A549 (cell line): ENCODE data around the gene TLK1. TPM values are rescaled to one million over a fixed set of nuclear protein-coding genes. Genes with fewer than 3 reads are reported as not detected.

Experiments used
- ATAC-seq, 2 experiments: fragments of 200-7000 bp in 1 of 2; fragments of >200 bp in 1 of 2; cut with Nextera tagmentation in 1 of 2; cut with Tn5 transposase in 1 of 2; 3 replicates each; pipeline versions ENCODE4 v1.8.0 to v1.9.1; 2018 to 2020; ENCODE audit warnings: mild to moderate bottlenecking in 1 of 2, moderate library complexity in 1 of 2
- CTCF ChIA-PET: fragments of 300-600 bp; sonication (Branson Sonifier 250); formaldehyde crosslinking; extraction: SDS; loops from one replicate; lab custom pipeline; 2021; ENCODE audit warnings: antibody characterized with exemption, inconsistent platforms; lab: Yijun Ruan, JAX
- POLR2A ChIA-PET: fragments of 350-600 bp; formaldehyde crosslinking; extraction: SDS; loops from one replicate; lab custom pipeline; 2021; ENCODE audit warnings: antibody characterized with exemption, inconsistent platforms; lab: Yijun Ruan, JAX
- DNase-seq, 2 experiments: peaks; one replicate each; pipeline versions ENCODE4 v3.0.0 to v3.0.0-alpha.2; 2011 to 2016; ENCODE audit warnings: low read depth in 1 of 2, low spot score in 1 of 2
- FAIRE-seq: peaks from 2 replicates; lab custom pipeline; 2011; peaks lifted over from hg19 to GRCh38; lab: Jason Lieb, UNC
- H3K27ac ChIP-seq, 2 experiments: fragments of >200 bp; sonication (Bioruptor Twin); formaldehyde crosslinking; 3 replicates each; pipeline ENCODE4 v1.5.1; 2016 to 2017
- H3K4me1 ChIP-seq: fragments of >200 bp; sonication (Bioruptor Twin); formaldehyde crosslinking; 3 replicates; pipeline ENCODE4 v1.6.1; 2016
- H3K4me2 ChIP-seq: fragments of >200 bp; sonication (Bioruptor Twin); formaldehyde crosslinking; 3 replicates; pipeline ENCODE4 v1.6.1; 2016
- H3K4me3 ChIP-seq: fragments of >200 bp; sonication (Bioruptor Twin); formaldehyde crosslinking; 3 replicates; pipeline ENCODE4 v1.5.1; 2016
- H3K9me3 ChIP-seq: fragments of >200 bp; sonication (Bioruptor Twin); formaldehyde crosslinking; 3 replicates; pipeline ENCODE4 v1.6.1; 2016
- CEBPB ChIP-seq, 2 experiments: fragments of >200 bp in 1 of 2; sonication (Bioruptor Twin) in 1 of 2; formaldehyde crosslinking in 1 of 2; IDR thresholded peaks; 2 replicates each; pipeline ENCODE4 v1.6.1; 2012 to 2016
- CHD4 ChIP-seq: fragments of 200-600 bp; sonication (generic); IDR thresholded peaks from 2 replicates; pipeline ENCODE4 v1.6.1; 2016; ENCODE audit warnings: antibody characterized with exemption, mild to moderate bottlenecking, borderline replicate concordance
- EHF ChIP-seq: fragments of 250-450 bp; sonication (Bioruptor Pico); IDR thresholded peaks from 2 replicates; pipeline ENCODE4 v1.5.0; 2020; ENCODE audit warnings: mild to moderate bottlenecking
- FOXS1 ChIP-seq: fragments of 250-450 bp; sonication (Bioruptor Pico); IDR thresholded peaks from 2 replicates; pipeline ENCODE4 v1.5.0; 2020; ENCODE audit warnings: mild to moderate bottlenecking, moderate library complexity
- HDAC2 ChIP-seq: fragments of 200-600 bp; sonication (generic); IDR thresholded peaks from 2 replicates; pipeline ENCODE4 v1.6.1; 2016
- HEYL ChIP-seq: fragments of 250-450 bp; sonication (Bioruptor Pico); IDR thresholded peaks from 2 replicates; pipeline ENCODE4 v1.8.0; 2021; ENCODE audit warnings: mild to moderate bottlenecking, moderate library complexity
- JUN ChIP-seq, 2 experiments: fragments of >200 bp; sonication (Bioruptor Twin); formaldehyde crosslinking; IDR thresholded peaks; 2 replicates in 1 of 2; 3 replicates in 1 of 2; pipeline ENCODE4 v1.6.1; 2016 to 2017
- KDM1A ChIP-seq: fragments of 200-600 bp; sonication (generic); IDR thresholded peaks from 2 replicates; pipeline ENCODE4 v1.6.1; 2016; ENCODE audit warnings: low read depth, mild to moderate bottlenecking
- NFE2L2 ChIP-seq: fragments of 150-350 bp; conservative IDR thresholded peaks from 2 replicates; pipeline ENCODE4 v1.6.1; 2014; ENCODE audit warnings: low read length
- NPAS2 ChIP-seq: fragments of 250-450 bp; sonication (Bioruptor Pico); IDR thresholded peaks from 2 replicates; pipeline ENCODE4 v1.8.0; 2022; ENCODE audit warnings: mild to moderate bottlenecking, moderate library complexity, borderline replicate concordance
- PHF8 ChIP-seq: fragments of 200-600 bp; sonication (generic); IDR thresholded peaks from 2 replicates; pipeline ENCODE4 v1.6.1; 2016; ENCODE audit warnings: low read depth, mild to moderate bottlenecking, antibody characterized with exemption, moderate library complexity, borderline replicate concordance
- POLR2AphosphoS2 ChIP-seq: conservative IDR thresholded peaks from 2 replicates; pipeline ENCODE4 v1.6.1; 2012; ENCODE audit warnings: low read length, improper control_type of control experiment, inconsistent platforms
- RAD21 ChIP-seq, 2 experiments: fragments of >200 bp in 1 of 2; sonication (Bioruptor Twin) in 1 of 2; formaldehyde crosslinking in 1 of 2; IDR thresholded peaks in 1 of 2; conservative IDR thresholded peaks in 1 of 2; 2 replicates in 1 of 2; 3 replicates in 1 of 2; pipeline ENCODE4 v1.6.1; 2012 to 2018; ENCODE audit warnings: inconsistent platforms in 1 of 2
- RARB ChIP-seq: fragments of 250-450 bp; sonication (Bioruptor Pico); IDR thresholded peaks from 2 replicates; pipeline ENCODE4 v1.8.0; 2021; ENCODE audit warnings: mild to moderate bottlenecking, moderate library complexity
- RCOR1 ChIP-seq: fragments of 150-350 bp; IDR thresholded peaks from 2 replicates; pipeline ENCODE4 v1.6.1; 2014; ENCODE audit warnings: antibody characterized with exemption, low read length, low read depth
- RFX5 ChIP-seq: fragments of 450-650 bp; IDR thresholded peaks from 2 replicates; pipeline ENCODE4 v1.7.1; 2014; ENCODE audit warnings: antibody characterized with exemption, mild to moderate bottlenecking, moderate library complexity
- RNF2 ChIP-seq: fragments of 200-600 bp; sonication (generic); IDR thresholded peaks from 2 replicates; pipeline ENCODE4 v1.6.1; 2016; ENCODE audit warnings: low read depth, mild to moderate bottlenecking, antibody characterized with exemption, moderate library complexity, borderline replicate concordance
- SMC3 ChIP-seq: fragments of >200 bp; sonication (Bioruptor Twin); formaldehyde crosslinking; IDR thresholded peaks from 3 replicates; pipeline ENCODE4 v1.6.1; 2018; ENCODE audit warnings: inconsistent platforms
- SREBF2 ChIP-seq: fragments of 450-650 bp; IDR thresholded peaks from 2 replicates; pipeline ENCODE4 v1.6.1; 2014; ENCODE audit warnings: mild to moderate bottlenecking, moderate library complexity
- TFCP2L1 ChIP-seq: fragments of 250-450 bp; sonication (Bioruptor Pico); IDR thresholded peaks from 2 replicates; pipeline ENCODE4 v1.5.0; 2021; ENCODE audit warnings: mild to moderate bottlenecking
- ZNF302 ChIP-seq: fragments of 250-450 bp; sonication (Bioruptor Pico); IDR thresholded peaks from 2 replicates; pipeline ENCODE4 v1.9.0; 2021; ENCODE audit warnings: inconsistent platforms, mild to moderate bottlenecking, moderate library complexity
- ZSCAN20 ChIP-seq: fragments of 250-450 bp; sonication (Bioruptor Pico); IDR thresholded peaks from 2 replicates; pipeline ENCODE4 v1.8.0; 2022; ENCODE audit warnings: mild to moderate bottlenecking, moderate library complexity
- WGBS: methylation state at CpG from one replicate; pipeline ENCODE4 v1.1.6; 2017; ENCODE audit errors: missing lambda C conversion rate; 5-methylcytosine and 5-hydroxymethylcytosine counted together
- polyA plus RNA-seq, 4 experiments: library from polyadenylated mRNA; depleted of rRNA in 3 of 4; stranded (reverse); fragments of >200 nt; fragmentation: RNase III in 1 of 4; extraction: RNeasy Plus Mini Kit Qiagen cat#74134 plus additional on column Dnase treatment in 1 of 4; gene quantifications; 2 replicates in 3 of 4; 3 replicates in 1 of 4; pipeline ENCODE4 v1.2.3, GENCODE V29; 2011 to 2017

TLK1 gene
- polyA plus RNA-seq, 2 of the 4 experiments (the other 2 are of a cell fraction), result 16.9 to 28.9 TPM

- Histone ChIP-seq H3K4me3 (no peak overlapping the region), H3K4me1 (no peaks in the 10 kb centered on the region), H3K4me2 (no peak overlapping the region), H3K9me3 (no peaks in the 10 kb centered on the region), H3K27ac (no peak overlapping the region)
- DNase-seq (no peak), ATAC-seq (no peak), FAIRE-seq (no peak)
- POLR2A ChIA-PET, result no interaction called here
- CTCF ChIA-PET, result no interaction called here
- 63% methylated on average over 1 of the region's 1 CpG for WGBS
- no peak for TF ChIP-seq RNF2
- TF ChIP-seq TFCP2L1 (CRISPR knock-in tag), result no peak
- no peak for TF ChIP-seq JUN (IDR thresholded peaks at IDR 0.05)
- TF ChIP-seq, all 56 proteins: peak for 0
Measured at GRCh38 chr2:171167352-171167997, 6.8 kb upstream of the TLK1 start.

DNA sequence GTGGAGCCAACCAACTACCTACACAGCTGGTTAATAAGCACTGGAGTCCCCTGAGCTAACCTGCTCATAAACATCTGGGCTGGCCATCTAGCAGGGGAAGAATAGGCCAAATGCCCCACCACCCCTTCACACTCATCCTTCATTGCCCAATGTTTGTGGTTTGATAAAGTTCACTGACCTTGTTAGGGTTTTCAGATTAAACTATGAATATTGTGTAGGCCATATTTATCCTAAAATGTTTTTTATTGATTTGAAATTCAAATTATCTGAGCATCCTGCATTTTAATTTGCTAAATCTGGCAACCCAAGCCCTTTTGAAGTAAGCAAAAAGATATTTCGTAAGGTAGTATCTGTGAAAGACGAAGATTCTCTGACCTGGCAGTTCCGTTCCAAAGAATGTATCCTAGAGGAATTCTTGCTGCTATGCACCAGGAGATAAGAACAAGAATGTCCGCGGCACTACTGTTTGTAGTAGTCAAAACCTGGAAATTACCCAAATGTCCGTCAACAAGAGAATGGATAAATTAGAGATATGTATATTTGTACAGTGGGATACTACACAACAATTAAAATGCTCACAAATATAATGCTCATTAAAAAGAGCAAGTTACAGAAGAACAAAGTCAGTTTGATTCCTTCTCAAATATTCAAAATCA is 5.8 kb upstream of the TLK1 start:
- Histone ChIP-seq H3K4me2 (no peak overlapping the region), H3K27ac (no peak overlapping the region), H3K4me1 (0 out of 3 replicates have a peak, but pooled peaks cover 4% of the 10 kb centered on the region), H3K4me3 (no peak overlapping the region), H3K9me3 (no peaks in the 10 kb centered on the region)
- ATAC-seq (no peak), DNase-seq (no peak), FAIRE-seq (no peak)
- WGBS, result 91% methylated on average over 6 of the region's 6 CpGs
- no peak for TF ChIP-seq RAD21 (conservative IDR thresholded peaks at IDR 0.05 in 1 of 2, IDR thresholded peaks at IDR 0.05 in 1 of 2)
- TF ChIP-seq ZNF302, result no peak
- TF ChIP-seq RCOR1, result no peak
- no peak for TF ChIP-seq HDAC2
- no peak for TF ChIP-seq ZSCAN20 (CRISPR knock-in tag)
- POLR2A ChIA-PET, result no interaction called here
- CTCF ChIA-PET, result interaction anchor here (1.2 kb wide), 1 partner anchor 12 kb away, joined by 3 read pairs; no protein-coding TSS in a partner anchor

DNA sequence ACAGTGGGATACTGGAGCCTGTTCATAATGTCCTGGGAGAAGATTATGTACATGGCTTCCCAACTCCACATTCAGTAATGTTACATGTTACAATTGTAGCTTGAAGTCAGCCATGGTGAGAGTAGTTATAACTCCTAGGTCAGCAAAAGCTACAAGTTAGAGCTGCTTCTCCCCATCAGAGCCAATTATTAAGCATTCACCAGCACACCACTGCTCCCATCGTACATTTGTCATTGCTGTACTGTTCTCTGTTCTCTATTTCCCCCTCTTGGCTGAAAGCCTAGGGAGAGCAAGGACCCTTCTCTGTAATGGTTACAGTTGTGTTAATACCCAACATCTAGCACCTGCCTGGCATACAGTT is 5.3 kb upstream of the TLK1 start:
- DNase-seq (no peak), FAIRE-seq (no peak), ATAC-seq (no peak)
- H3K9me3 ChIP-seq, result no peaks in the 10 kb centered on the region
- TF ChIP-seq PHF8 (no peak), NPAS2 (no peak), POLR2AphosphoS2 (no peak), FOXS1 (CRISPR knock-in tag) (no peak), HDAC2 (no peak), KDM1A (no peak), EHF (no peak), NFE2L2 (no peak), CHD4 (no peak), RNF2 (no peak), RARB (CRISPR knock-in tag) (no peak), RAD21 (conservative IDR thresholded peaks at IDR 0.05 in 1 of 2, IDR thresholded peaks at IDR 0.05 in 1 of 2) (no peak), SMC3 (no peak), RCOR1 (no peak), SREBF2 (no peak), HEYL (CRISPR knock-in tag) (no peak), CEBPB (IDR thresholded peaks at IDR 0.05) (no peak), RFX5 (no peak)
- no peak overlapping the region for H3K27ac ChIP-seq
- CTCF ChIA-PET, result interaction anchor here (1.2 kb wide), 1 partner anchor 12 kb away, joined by 3 read pairs; no protein-coding TSS in a partner anchor
- no peak overlapping the region for H3K4me2 ChIP-seq
- 0 out of 3 replicates have a peak, but pooled peaks cover 4% of the 10 kb centered on the region for H3K4me1 ChIP-seq
- POLR2A ChIA-PET, result no interaction called here
- no peak overlapping the region for H3K4me3 ChIP-seq
- 65% methylated on average over 1 of the region's 1 CpG for WGBS
